C1 segment of cervical spinal cord (tissue), 14 donors: Measurements from ENCODE around the gene CNTNAP2.
A peak's percentile ranks its signal among the peaks of the same experiment; 100 is the strongest.

Source experiments
- DNase-seq, 14 donors: peaks; one replicate each; lab custom pipeline; 2025; lab: John Stamatoyannopoulos, UW

The CNTNAP2 gene

GRCh38 chr7:146755585-146755984 is 639.0 kb downstream of the CNTNAP2 start:
- no peak for DNase-seq

GRCh38 chr7:146764458-146764857 is 647.9 kb downstream of the CNTNAP2 start:
- DNase-seq: peak in 1 of 14 donors; percentile 68

- DNase-seq: peak in 1 of 14 donors; percentile 82
Measured at GRCh38 chr7:146768957-146769356, 652.4 kb downstream of the CNTNAP2 start.

- no peak for DNase-seq
Measured at GRCh38 chr7:146772601-146773000, 656.0 kb downstream of the CNTNAP2 start.

GRCh38 chr7:146773506-146773905 is 656.9 kb downstream of the CNTNAP2 start:
- no peak for DNase-seq

- DNase-seq: no peak
Measured at GRCh38 chr7:146781352-146782116, 664.9 kb downstream of the CNTNAP2 start.

GRCh38 chr7:146787266-146787665 is 670.7 kb downstream of the CNTNAP2 start:
- no peak for DNase-seq

- DNase-seq: no peak
Measured at GRCh38 chr7:146788008-146788407, 671.4 kb downstream of the CNTNAP2 start.

- DNase-seq: no peak
Measured at GRCh38 chr7:146791344-146792285, 675.0 kb downstream of the CNTNAP2 start.

GRCh38 chr7:146804620-146805019 is 688.0 kb downstream of the CNTNAP2 start:
- no peak for DNase-seq

- DNase-seq: no peak
Measured at GRCh38 chr7:146805082-146805481, 688.5 kb downstream of the CNTNAP2 start.

GRCh38 chr7:146826329-146826728 is 709.7 kb downstream of the CNTNAP2 start:
- peak in 1 of 14 donors; percentile 6 for DNase-seq

- no peak for DNase-seq
Measured at GRCh38 chr7:146830686-146831085, 714.1 kb downstream of the CNTNAP2 start.

- no peak for DNase-seq
Measured at GRCh38 chr7:146831875-146832274, 715.3 kb downstream of the CNTNAP2 start.

- no peak for DNase-seq
Measured at GRCh38 chr7:146844405-146844804, 727.8 kb downstream of the CNTNAP2 start.

GRCh38 chr7:146858690-146859089 is 742.1 kb downstream of the CNTNAP2 start:
- no peak for DNase-seq

GRCh38 chr7:146861701-146862100 is 745.1 kb downstream of the CNTNAP2 start:
- no peak for DNase-seq

GRCh38 chr7:146862415-146862814 is 745.8 kb downstream of the CNTNAP2 start:
- no peak for DNase-seq

GRCh38 chr7:146864644-146865043 is 748.0 kb downstream of the CNTNAP2 start:
- DNase-seq: no peak

- DNase-seq: no peak
Measured at GRCh38 chr7:146865696-146866095, 749.1 kb downstream of the CNTNAP2 start.

GRCh38 chr7:146874722-146875121 is 758.1 kb downstream of the CNTNAP2 start:
- no peak for DNase-seq

GRCh38 chr7:146875237-146875785 is 758.7 kb downstream of the CNTNAP2 start:
- no peak for DNase-seq
